Neural progenitor cell (in vitro differentiated cells): ENCODE data around the gene TUBGCP3.

Source experiments
- CTCF ChIP-seq: fragments of 200-600 bp; sonication (generic); IDR thresholded peaks from 2 replicates; pipeline ENCODE4 v1.5.1; 2017; ENCODE audit warnings: antibody characterized with exemption, mild to moderate bottlenecking
- EZH2 ChIP-seq: fragments of 200-600 bp; sonication (generic); IDR thresholded peaks from 2 replicates; pipeline ENCODE4 v1.6.1; 2017; ENCODE audit warnings: antibody characterized with exemption, mild to moderate bottlenecking, moderate library complexity
- EZH2phosphoT487 ChIP-seq: fragments of 200-600 bp; sonication (generic); IDR thresholded peaks from 2 replicates; pipeline ENCODE4 v1.6.1; 2017; ENCODE audit warnings: antibody characterized with exemption

GRCh38 chr13:112623051-112623711, 35.2 kb upstream of the TUBGCP3 start:
- TF ChIP-seq CTCF (no peak), EZH2phosphoT487 (no peak), EZH2 (no peak)
